ENCODE measurements around the gene UBE2E2.

The UBE2E2 gene

GRCh38 chr3:23533596-23533995 lies 330.5 kb downstream of the UBE2E2 start:
- Mint-ChIP-seq H3K9me3 (no peaks in the 10 kb centered on the region), H3K27ac (no peak overlapping the region), H3K4me1 (ENCODE audit: low read depth in 2 of 2) (no peaks in the 10 kb centered on the region), H3K27me3 (peaks cover 0 to 15% of the 10 kb centered on the region in 2 donors), H3K4me3 (no peak overlapping the region), H3K36me3 (ENCODE audit: insufficient read depth) (no peaks in the 10 kb centered on the region)
- DNase-seq (no peak), ATAC-seq (replicated peaks) (no peak)

- no peak overlapping the region for H3K4me3 Mint-ChIP-seq
These were observed 330.9 kb downstream of the UBE2E2 start for GRCh38 chr3:23533996-23534395.

GRCh38 chr3:23537101-23537551 lies 334.0 kb downstream of the UBE2E2 start:
- no peak overlapping the region for H3K27ac Mint-ChIP-seq
- no peak for ATAC-seq (replicated peaks)

More at GRCh38 chr3:23533996-23534395, 330.9 kb downstream of the UBE2E2 start:
- Mint-ChIP-seq H3K9me3 (no peaks in the 10 kb centered on the region), H3K27ac (no peak overlapping the region), H3K36me3 (ENCODE audit: insufficient read depth) (no peaks in the 10 kb centered on the region), H3K27me3 (peaks cover 0 to 17% of the 10 kb centered on the region in 2 donors), H3K4me1 (ENCODE audit: low read depth in 2 of 2) (no peaks in the 10 kb centered on the region)
- no peak for DNase-seq
- ATAC-seq (replicated peaks) = no peak

GRCh38 chr3:23539185-23539584 lies 336.1 kb downstream of the UBE2E2 start:
- peaks cover 8% of the 10 kb centered on the region in 2 donors for H3K27me3 Mint-ChIP-seq
- peaks cover 0 to 1% of the 10 kb centered on the region in 2 donors for H3K9me3 Mint-ChIP-seq
- H3K36me3 Mint-ChIP-seq (ENCODE audit: insufficient read depth) = no peaks in the 10 kb centered on the region
- DNase-seq = no peak
- H3K27ac Mint-ChIP-seq = no peak overlapping the region
- H3K4me3 Mint-ChIP-seq = no peak overlapping the region
- no peaks in the 10 kb centered on the region for H3K4me1 Mint-ChIP-seq (ENCODE audit: low read depth in 2 of 2)
- ATAC-seq (replicated peaks) = no peak

More at GRCh38 chr3:23537101-23537551, 334.0 kb downstream of the UBE2E2 start:
- Mint-ChIP-seq H3K4me1 (ENCODE audit: low read depth in 2 of 2) (no peaks in the 10 kb centered on the region), H3K9me3 (no peaks in the 10 kb centered on the region), H3K27me3 (peaks cover 4 to 8% of the 10 kb centered on the region in 2 donors), H3K36me3 (ENCODE audit: insufficient read depth) (no peaks in the 10 kb centered on the region), H3K4me3 (no peak overlapping the region)
- DNase-seq = no peak

- DNase-seq (no peak), ATAC-seq (replicated peaks) (no peak)
- Mint-ChIP-seq H3K27ac (no peak overlapping the region), H3K4me3 (no peak overlapping the region), H3K27me3 (peaks cover 8 to 12% of the 10 kb centered on the region in 2 donors), H3K36me3 (ENCODE audit: insufficient read depth) (no peaks in the 10 kb centered on the region), H3K9me3 (peaks cover 0 to 5% of the 10 kb centered on the region in 2 donors), H3K4me1 (ENCODE audit: low read depth in 2 of 2) (no peaks in the 10 kb centered on the region)
These were observed 337.5 kb downstream of the UBE2E2 start for GRCh38 chr3:23540600-23540999.

GRCh38 chr3:23542079-23542478 lies 339.0 kb downstream of the UBE2E2 start:
- DNase-seq (no peak), ATAC-seq (replicated peaks) (no peak)
- Mint-ChIP-seq H3K36me3 (ENCODE audit: insufficient read depth) (no peaks in the 10 kb centered on the region), H3K27me3 (peaks cover 8 to 12% of the 10 kb centered on the region in 2 donors), H3K4me3 (no peak overlapping the region), H3K4me1 (ENCODE audit: low read depth in 2 of 2) (no peaks in the 10 kb centered on the region), H3K9me3 (peaks cover 0 to 5% of the 10 kb centered on the region in 2 donors), H3K27ac (no peak overlapping the region)

GRCh38 chr3:23546181-23546580 lies 343.1 kb downstream of the UBE2E2 start:
- no peak for ATAC-seq (replicated peaks)
- no peak for DNase-seq
- peaks cover 6 to 12% of the 10 kb centered on the region in 2 donors for H3K27me3 Mint-ChIP-seq
- H3K36me3 Mint-ChIP-seq (ENCODE audit: insufficient read depth) = no peaks in the 10 kb centered on the region
- H3K4me3 Mint-ChIP-seq = no peak overlapping the region
- peaks cover 0 to 5% of the 10 kb centered on the region in 2 donors for H3K9me3 Mint-ChIP-seq
- H3K27ac Mint-ChIP-seq = no peak overlapping the region
- H3K4me1 Mint-ChIP-seq (ENCODE audit: low read depth in 2 of 2) = no peaks in the 10 kb centered on the region

- peaks cover 6% of the 10 kb centered on the region in 2 donors for H3K27me3 Mint-ChIP-seq
- no peaks in the 10 kb centered on the region for H3K36me3 Mint-ChIP-seq (ENCODE audit: insufficient read depth)
- DNase-seq = no peak
- no peaks in the 10 kb centered on the region for H3K4me1 Mint-ChIP-seq (ENCODE audit: low read depth in 2 of 2)
- no peak overlapping the region for H3K27ac Mint-ChIP-seq
- no peak overlapping the region for H3K4me3 Mint-ChIP-seq
- H3K9me3 Mint-ChIP-seq = peaks cover 0 to 5% of the 10 kb centered on the region in 2 donors
- ATAC-seq (replicated peaks) = no peak
These were observed 345.0 kb downstream of the UBE2E2 start for GRCh38 chr3:23547905-23548650.

- H3K27ac Mint-ChIP-seq = no peak overlapping the region
- H3K36me3 Mint-ChIP-seq (ENCODE audit: insufficient read depth) = no peaks in the 10 kb centered on the region
- DNase-seq (no peak), ATAC-seq (replicated peaks) (no peak)
- H3K4me3 Mint-ChIP-seq = no peak overlapping the region
- peaks cover 0 to 5% of the 10 kb centered on the region in 2 donors for H3K9me3 Mint-ChIP-seq
- H3K4me1 Mint-ChIP-seq (ENCODE audit: low read depth in 2 of 2) = no peaks in the 10 kb centered on the region
- H3K27me3 Mint-ChIP-seq = peaks cover 6% of the 10 kb centered on the region in 2 donors
These were observed 345.6 kb downstream of the UBE2E2 start for GRCh38 chr3:23548706-23549105.

- no peaks in the 10 kb centered on the region for H3K4me1 Mint-ChIP-seq (ENCODE audit: low read depth in 2 of 2)
- ATAC-seq (replicated peaks) (no peak), DNase-seq (no peak)
- no peak overlapping the region for H3K27ac Mint-ChIP-seq
- H3K36me3 Mint-ChIP-seq (ENCODE audit: insufficient read depth) = no peaks in the 10 kb centered on the region
- peaks cover 0 to 2% of the 10 kb centered on the region in 2 donors for H3K9me3 Mint-ChIP-seq
- no peak overlapping the region for H3K4me3 Mint-ChIP-seq
- H3K27me3 Mint-ChIP-seq = peaks cover 3 to 6% of the 10 kb centered on the region in 2 donors
These were observed 346.2 kb downstream of the UBE2E2 start for GRCh38 chr3:23549148-23549910.

- H3K9me3 Mint-ChIP-seq = no peaks in the 10 kb centered on the region
- no peak overlapping the region for H3K27ac Mint-ChIP-seq
- no peak for ATAC-seq (replicated peaks)
- H3K4me3 Mint-ChIP-seq = no peak overlapping the region
- H3K36me3 Mint-ChIP-seq (ENCODE audit: insufficient read depth) = no peaks in the 10 kb centered on the region
- H3K4me1 Mint-ChIP-seq (ENCODE audit: low read depth in 2 of 2) = no peaks in the 10 kb centered on the region
- peaks cover 0 to 6% of the 10 kb centered on the region in 2 donors for H3K27me3 Mint-ChIP-seq
- DNase-seq = no peak
These were observed 347.3 kb downstream of the UBE2E2 start for GRCh38 chr3:23550402-23550801.

- no peaks in the 10 kb centered on the region for H3K9me3 Mint-ChIP-seq
- no peaks in the 10 kb centered on the region for H3K4me1 Mint-ChIP-seq (ENCODE audit: low read depth in 2 of 2)
- no peak overlapping the region for H3K27ac Mint-ChIP-seq
- ATAC-seq (replicated peaks) (no peak), DNase-seq (no peak)
- no peaks in the 10 kb centered on the region for H3K36me3 Mint-ChIP-seq (ENCODE audit: insufficient read depth)
- no peak overlapping the region for H3K4me3 Mint-ChIP-seq
- peaks cover 0 to 6% of the 10 kb centered on the region in 2 donors for H3K27me3 Mint-ChIP-seq
These were observed 349.4 kb downstream of the UBE2E2 start for GRCh38 chr3:23552506-23552905.

GRCh38 chr3:23553353-23553752 lies 350.2 kb downstream of the UBE2E2 start:
- Mint-ChIP-seq H3K4me1 (ENCODE audit: low read depth in 2 of 2) (no peaks in the 10 kb centered on the region), H3K4me3 (no peak overlapping the region), H3K36me3 (ENCODE audit: insufficient read depth) (no peaks in the 10 kb centered on the region), H3K27me3 (peaks cover 0 to 6% of the 10 kb centered on the region in 2 donors), H3K27ac (no peak overlapping the region), H3K9me3 (no peaks in the 10 kb centered on the region)
- ATAC-seq (replicated peaks) (no peak), DNase-seq (no peak)

Measured in effector memory CD8-positive, alpha-beta T cell (primary cell).